ENCODE measurements around the gene NOL7. TPM values are rescaled to one million over a fixed set of nuclear protein-coding genes. Genes with fewer than 3 reads are reported as not detected.
A peak's percentile ranks its signal among the peaks of the same experiment; 100 is the strongest.

NOL7 gene
- total and polyA plus RNA-seq, 9 of the 15 experiments (the other 6 are each of a cell fraction or from before 2014, with no cell fraction given) = 19.4 to 235 (median 157) TPM

DNA sequence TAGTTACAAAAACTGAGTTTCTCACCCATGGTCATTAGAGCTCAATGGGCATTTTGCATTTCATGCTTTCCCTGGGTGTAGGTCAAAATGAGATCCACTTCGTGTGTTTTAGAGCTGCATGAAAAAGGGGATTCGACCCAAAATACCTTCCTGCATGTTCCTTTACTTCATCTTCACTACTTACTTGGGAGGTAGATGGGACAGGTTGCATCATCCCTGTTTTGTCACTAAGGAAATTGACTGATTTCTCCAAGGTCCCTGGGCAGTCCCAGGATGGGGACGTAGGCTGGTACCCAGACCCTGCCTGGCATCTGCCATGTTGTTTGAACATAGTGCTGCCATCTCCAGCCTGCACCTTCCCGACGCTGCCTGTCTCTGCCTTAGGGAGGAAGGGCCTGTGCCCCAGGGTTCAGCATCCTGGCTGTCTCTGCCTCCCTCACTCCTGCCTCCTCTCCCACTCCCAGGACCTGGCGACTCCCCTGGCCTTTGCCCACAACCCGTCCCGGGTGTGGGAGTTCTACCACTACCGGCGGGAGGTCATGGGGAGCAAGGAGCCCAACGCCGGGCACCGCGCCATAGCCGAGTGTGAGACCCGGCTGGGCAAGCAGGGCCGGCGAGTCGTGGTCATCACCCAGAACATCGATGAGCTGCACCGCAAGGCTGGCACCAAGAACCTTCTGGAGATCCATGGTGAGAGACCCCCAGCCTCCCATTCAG lies 23.8 kb upstream of the NOL7 start:
- Histone ChIP-seq H3K4me1 (replicated peaks in 1 of 2; ENCODE audit: control insufficient read depth in 2 of 2, insufficient read depth in 2 of 2, low read length in 2 of 2) (peaks cover 0 to 5% of the 10 kb centered on the region in 2 experiments; a peak in 2 of 5 replicates), H3K9me1 (ENCODE audit: control insufficient read depth, insufficient read depth, low read length) (no peaks in the 10 kb centered on the region), H3K27ac (ENCODE audit: extremely low read depth, low read depth, low read length) (no peak overlapping the region), H3K4me2 (ENCODE audit: insufficient read depth, low read length) (no peak overlapping the region), H3K9ac (ENCODE audit: insufficient read depth in 1 of 2, low read depth in 2 of 2, low read length in 2 of 2) (no peak overlapping the region), H4K20me1 (replicated peaks; ENCODE audit: control insufficient read depth, insufficient read depth, low read length) (no peaks in the 10 kb centered on the region), H3K4me3 (no peak overlapping the region), H3K36me3 (ENCODE audit: control insufficient read depth, insufficient read depth, low read length) (peaks cover 43% of the 10 kb centered on the region), H3K9me3 (replicated peaks; ENCODE audit: control insufficient read depth, insufficient read depth, low read depth, low read length) (no peaks in the 10 kb centered on the region), H2AFZ (ENCODE audit: low read depth, low read length) (no peak overlapping the region), H3K79me2 (ENCODE audit: control insufficient read depth, insufficient read depth, low read length) (no peaks in the 10 kb centered on the region), H3K27me3 (ENCODE audit: control insufficient read depth in 2 of 2, insufficient read depth in 2 of 2, low read length in 2 of 2) (no peaks in the 10 kb centered on the region)
- CTCF ChIA-PET (ENCODE audit: low intra/inter-chr PET ratio) = interaction anchor here (0.8 kb wide), 1 partner anchor 476 kb away, joined by 3 read pairs; no protein-coding TSS in a partner anchor
- FAIRE-seq (peak; percentile 11), DNase-seq (ENCODE audit: extremely low read depth in 1 of 4, low spot score in 3 of 4) (no peak), ATAC-seq (no peak)
- POLR2A ChIA-PET = interaction anchor here (0.6 kb wide), 1 partner anchor 11 kb away, joined by 3 read pairs; no protein-coding TSS in a partner anchor
- BruUV-seq (replicated peaks) = no TSS peak
- in situ Hi-C loops (cut with MboI) (no loop called here), intact Hi-C loops (cut with micrococcal nuclease) (no loop called here)
- 89% methylated on average over 12 of the region's 21 CpGs for WGBS (ENCODE audit: insufficient coverage, low coverage, missing lambda C conversion rate)
- TF ChIP-seq TAL1 (IDR thresholded peaks at IDR 0.05) = no peak
- TF ChIP-seq NFIC (IDR thresholded peaks at IDR 0.05) = no peak
- no peak for TF ChIP-seq NFE2L1 (tag; IDR thresholded peaks at IDR 0.05; ENCODE audit: borderline replicate concordance, low read depth)
- no peak for TF ChIP-seq ZNF551 (CRISPR knock-in tag; IDR thresholded peaks at IDR 0.05)
- no peak for TF ChIP-seq LCOR (CRISPR knock-in tag; IDR thresholded peaks at IDR 0.05)
- TF ChIP-seq CEBPG (CRISPR knock-in tag; IDR thresholded peaks at IDR 0.05) = peak; percentile 75
- peak; percentile 26 to 40; a peak in 1 of 4 replicates for TF ChIP-seq CEBPG (tag; conservative IDR thresholded peaks at IDR 0.05 in 1 of 2, IDR thresholded peaks at IDR 0.05 in 1 of 2)
- no peak for TF ChIP-seq CAMTA2 (CRISPR knock-in tag; conservative IDR thresholded peaks at IDR 0.05)
- no peak for TF ChIP-seq NCOA1 (IDR thresholded peaks at IDR 0.05; ENCODE audit: low read depth)
- TF ChIP-seq RBM34 (IDR thresholded peaks at IDR 0.05; ENCODE audit: borderline replicate concordance, insufficient read depth, low read length) = no peak
- TF ChIP-seq, protein P1, sequence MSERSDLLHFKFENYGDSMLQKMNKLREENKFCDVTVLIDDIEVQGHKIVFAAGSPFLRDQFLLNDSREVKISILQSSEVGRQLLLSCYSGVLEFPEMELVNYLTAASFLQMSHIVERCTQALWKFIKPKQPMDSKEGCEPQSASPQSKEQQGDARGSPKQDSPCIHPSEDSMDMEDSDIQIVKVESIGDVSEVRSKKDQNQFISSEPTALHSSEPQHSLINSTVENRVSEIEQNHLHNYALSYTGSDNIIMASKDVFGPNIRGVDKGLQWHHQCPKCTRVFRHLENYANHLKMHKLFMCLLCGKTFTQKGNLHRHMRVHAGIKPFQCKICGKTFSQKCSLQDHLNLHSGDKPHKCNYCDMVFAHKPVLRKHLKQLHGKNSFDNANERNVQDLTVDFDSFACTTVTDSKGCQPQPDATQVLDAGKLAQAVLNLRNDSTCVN (CRISPR knock-in tag; IDR thresholded peaks at IDR 0.05) = no peak
- no peak for TF ChIP-seq HLTF (IDR thresholded peaks at IDR 0.05)
- no peak for TF ChIP-seq PHTF2 (CRISPR knock-in tag; IDR thresholded peaks at IDR 0.05)
- no peak for TF ChIP-seq MEIS2 (IDR thresholded peaks at IDR 0.05; ENCODE audit: partially characterized antibody)
- TF ChIP-seq, protein P2, sequence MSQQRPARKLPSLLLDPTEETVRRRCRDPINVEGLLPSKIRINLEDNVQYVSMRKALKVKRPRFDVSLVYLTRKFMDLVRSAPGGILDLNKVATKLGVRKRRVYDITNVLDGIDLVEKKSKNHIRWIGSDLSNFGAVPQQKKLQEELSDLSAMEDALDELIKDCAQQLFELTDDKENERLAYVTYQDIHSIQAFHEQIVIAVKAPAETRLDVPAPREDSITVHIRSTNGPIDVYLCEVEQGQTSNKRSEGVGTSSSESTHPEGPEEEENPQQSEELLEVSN (IDR thresholded peaks at IDR 0.05; ENCODE audit: borderline replicate concordance in 1 of 2, extremely low read depth in 1 of 2, insufficient read depth in 1 of 2, insufficient read length in 1 of 2, low read depth in 1 of 2, low read length in 1 of 2, poor library complexity in 1 of 2, severe bottlenecking in 1 of 2) = no peak
- TF ChIP-seq SOX6 (IDR thresholded peaks at IDR 0.05) = no peak
- TF ChIP-seq ZNF696 (CRISPR knock-in tag; conservative IDR thresholded peaks at IDR 0.05) = no peak
- no peak for TF ChIP-seq DDX20 (tag; IDR thresholded peaks at IDR 0.05; ENCODE audit: low read depth)
- TF ChIP-seq, protein P3, sequence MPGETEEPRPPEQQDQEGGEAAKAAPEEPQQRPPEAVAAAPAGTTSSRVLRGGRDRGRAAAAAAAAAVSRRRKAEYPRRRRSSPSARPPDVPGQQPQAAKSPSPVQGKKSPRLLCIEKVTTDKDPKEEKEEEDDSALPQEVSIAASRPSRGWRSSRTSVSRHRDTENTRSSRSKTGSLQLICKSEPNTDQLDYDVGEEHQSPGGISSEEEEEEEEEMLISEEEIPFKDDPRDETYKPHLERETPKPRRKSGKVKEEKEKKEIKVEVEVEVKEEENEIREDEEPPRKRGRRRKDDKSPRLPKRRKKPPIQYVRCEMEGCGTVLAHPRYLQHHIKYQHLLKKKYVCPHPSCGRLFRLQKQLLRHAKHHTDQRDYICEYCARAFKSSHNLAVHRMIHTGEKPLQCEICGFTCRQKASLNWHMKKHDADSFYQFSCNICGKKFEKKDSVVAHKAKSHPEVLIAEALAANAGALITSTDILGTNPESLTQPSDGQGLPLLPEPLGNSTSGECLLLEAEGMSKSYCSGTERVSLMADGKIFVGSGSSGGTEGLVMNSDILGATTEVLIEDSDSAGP (CRISPR knock-in tag; IDR thresholded peaks at IDR 0.05) = 0 out of 2 replicates have a peak, but pooled peaks have one; percentile 8
- no peak for TF ChIP-seq KLF6 (CRISPR knock-in tag; IDR thresholded peaks at IDR 0.05; ENCODE audit: borderline replicate concordance)
